ENCODE data around the gene PARP1. TPM values are rescaled to one million over a fixed set of nuclear protein-coding genes. Genes with fewer than 3 reads are reported as not detected.

Gene PARP1
- total RNA-seq, 2 experiments from 2014 or later, result 532 to 594 TPM

DNA sequence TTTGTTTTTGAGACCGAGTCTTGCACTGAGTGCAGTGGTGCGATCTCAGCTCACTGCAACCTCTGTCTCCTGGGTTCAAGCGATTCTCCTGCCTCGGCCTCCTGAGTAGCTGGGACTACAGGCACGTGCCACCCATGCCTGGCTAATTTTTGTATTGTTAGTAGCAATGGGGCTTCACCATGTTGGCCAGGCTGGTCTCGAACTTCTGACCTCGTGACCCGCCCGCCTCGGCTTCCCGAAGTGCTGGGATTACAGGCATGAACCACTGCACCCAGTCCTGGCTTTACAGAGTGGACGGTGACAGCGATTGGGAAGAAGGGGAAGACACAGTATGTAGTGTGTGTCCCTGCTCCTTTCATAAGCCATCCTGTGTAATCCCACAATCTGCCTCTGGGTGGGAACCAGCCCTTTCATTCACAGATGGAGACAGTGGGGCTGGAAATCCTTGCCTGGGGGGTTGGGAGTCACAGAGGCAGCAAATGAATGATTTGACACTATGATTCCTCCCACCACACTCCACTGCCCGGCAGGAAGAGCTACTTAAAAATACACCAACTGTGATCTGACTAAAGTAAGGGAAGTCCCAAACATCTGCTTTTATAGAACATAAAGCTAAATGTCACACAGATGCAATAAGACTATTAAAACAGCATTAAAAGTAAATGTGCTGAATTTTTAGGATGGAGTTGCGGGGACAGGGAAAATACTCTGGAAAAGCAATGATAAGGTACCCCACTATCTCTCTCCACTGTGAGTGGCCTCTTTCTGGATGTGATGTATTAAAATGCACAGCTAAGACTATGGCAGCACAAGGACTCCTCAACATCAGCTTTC lies 4.5 kb downstream of the PARP1 start:
- H3K4me3 ChIP-seq (ENCODE audit: low read depth, low read length, poor library complexity, severe bottlenecking), result peak overlapping the region; percentile 91
- H3K9me3 ChIP-seq (ENCODE audit: low read length), result no peaks in the 10 kb centered on the region
- peak; percentile 59 for DNase-seq (ENCODE audit: low spot score)
- POLR2A ChIA-PET, result interaction anchor here (1.0 to 7.4 kb wide), 4 partner anchors 17 to 100 kb away, joined by 3 to 55 read pairs (median 10); no protein-coding TSS in a partner anchor
- no peak for TF ChIP-seq EZH2phosphoT487 (IDR thresholded peaks at IDR 0.05; ENCODE audit: borderline replicate concordance, low read depth, low read length)
- TF ChIP-seq, protein P1, sequence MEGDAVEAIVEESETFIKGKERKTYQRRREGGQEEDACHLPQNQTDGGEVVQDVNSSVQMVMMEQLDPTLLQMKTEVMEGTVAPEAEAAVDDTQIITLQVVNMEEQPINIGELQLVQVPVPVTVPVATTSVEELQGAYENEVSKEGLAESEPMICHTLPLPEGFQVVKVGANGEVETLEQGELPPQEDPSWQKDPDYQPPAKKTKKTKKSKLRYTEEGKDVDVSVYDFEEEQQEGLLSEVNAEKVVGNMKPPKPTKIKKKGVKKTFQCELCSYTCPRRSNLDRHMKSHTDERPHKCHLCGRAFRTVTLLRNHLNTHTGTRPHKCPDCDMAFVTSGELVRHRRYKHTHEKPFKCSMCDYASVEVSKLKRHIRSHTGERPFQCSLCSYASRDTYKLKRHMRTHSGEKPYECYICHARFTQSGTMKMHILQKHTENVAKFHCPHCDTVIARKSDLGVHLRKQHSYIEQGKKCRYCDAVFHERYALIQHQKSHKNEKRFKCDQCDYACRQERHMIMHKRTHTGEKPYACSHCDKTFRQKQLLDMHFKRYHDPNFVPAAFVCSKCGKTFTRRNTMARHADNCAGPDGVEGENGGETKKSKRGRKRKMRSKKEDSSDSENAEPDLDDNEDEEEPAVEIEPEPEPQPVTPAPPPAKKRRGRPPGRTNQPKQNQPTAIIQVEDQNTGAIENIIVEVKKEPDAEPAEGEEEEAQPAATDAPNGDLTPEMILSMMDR (conservative IDR thresholded peaks at IDR 0.05; ENCODE audit: low read length), result peak; percentile 62
- peaks cover 94% of the 10 kb centered on the region for H3K79me2 ChIP-seq (ENCODE audit: insufficient read depth, low read depth, low read length)
- peaks cover 45% of the 10 kb centered on the region for H4K20me1 ChIP-seq (ENCODE audit: insufficient read depth, low read length)
- peak overlapping the region; percentile 98 for H3K4me2 ChIP-seq (ENCODE audit: low read length)
- H3K9me2 ChIP-seq (ENCODE audit: insufficient read depth, low read length), result no peaks in the 10 kb centered on the region
- no TSS peak for BruUV-seq (replicated peaks)
- CTCF ChIA-PET (ENCODE audit: unreplicated experiment), result interaction anchor here (0.5 to 1.3 kb wide), 4 partner anchors 25 to 203 kb away, joined by 3 to 4 read pairs (median 3); no protein-coding TSS in a partner anchor
- peaks cover 46% of the 10 kb centered on the region for H3K4me1 ChIP-seq (ENCODE audit: insufficient read depth, low read length, poor library complexity, severe bottlenecking)
- peaks cover 87% of the 10 kb centered on the region for H3K36me3 ChIP-seq (ENCODE audit: insufficient read depth, low read length)
- H2AFZ ChIP-seq (ENCODE audit: low read length), result no peak overlapping the region
- intact Hi-C loops (cut with micrococcal nuclease; ENCODE audit: unreplicated experiment), result no loop called here
- peak overlapping the region; percentile 91 for H3K27ac ChIP-seq (ENCODE audit: low read depth, low read length, poor library complexity, severe bottlenecking)

DNA sequence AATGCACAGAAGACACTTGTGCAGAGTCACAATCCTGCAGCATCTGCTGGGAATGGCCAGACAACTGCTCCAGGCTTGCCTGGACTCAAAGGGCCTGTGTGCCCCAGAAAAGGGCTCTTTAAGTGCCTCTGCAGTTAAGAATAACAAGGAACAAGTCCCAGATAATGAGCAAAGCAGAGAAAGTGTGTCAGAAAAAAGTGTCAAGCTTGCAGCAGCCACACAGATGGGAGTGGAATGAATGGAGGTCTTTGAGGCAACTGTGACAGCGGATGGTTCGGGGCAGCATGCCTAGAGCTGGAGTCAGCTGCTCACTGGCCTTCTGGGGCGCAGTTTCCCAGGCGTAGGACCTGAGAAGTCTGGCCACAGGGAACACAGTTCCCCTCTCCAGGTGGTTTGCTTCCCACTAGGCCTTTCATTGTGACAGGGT lies 5.1 kb downstream of the PARP1 start:
- Histone ChIP-seq H3K79me2 (ENCODE audit: insufficient read depth, low read depth, low read length) (peaks cover 100% of the 10 kb centered on the region), H3K36me3 (ENCODE audit: insufficient read depth, low read length) (peaks cover 93% of the 10 kb centered on the region), H3K27ac (ENCODE audit: low read depth, low read length, poor library complexity, severe bottlenecking) (peak overlapping the region; percentile 91), H3K4me2 (ENCODE audit: low read length) (peak overlapping the region; percentile 98), H4K20me1 (ENCODE audit: insufficient read depth, low read length) (peaks cover 45% of the 10 kb centered on the region), H3K4me1 (ENCODE audit: insufficient read depth, low read length, poor library complexity, severe bottlenecking) (peaks cover 43% of the 10 kb centered on the region), H2AFZ (ENCODE audit: low read length) (no peak overlapping the region), H3K4me3 (ENCODE audit: low read depth, low read length, poor library complexity, severe bottlenecking) (peak overlapping the region; percentile 91), H3K9me2 (ENCODE audit: insufficient read depth, low read length) (no peaks in the 10 kb centered on the region), H3K9me3 (ENCODE audit: low read length) (no peaks in the 10 kb centered on the region)
- ChIA-PET CTCF (ENCODE audit: unreplicated experiment) (interaction anchor here (0.5 to 1.3 kb wide), 2 partner anchors 40 to 42 kb away, joined by 3 to 4 read pairs; no protein-coding TSS in a partner anchor), POLR2A (interaction anchor here (0.6 to 7.4 kb wide), 5 partner anchors 11 to 941 kb away, joined by 3 to 55 read pairs (median 3); no protein-coding TSS in a partner anchor)
- no TSS peak for BruUV-seq (replicated peaks)
- TF ChIP-seq EZH2phosphoT487 (IDR thresholded peaks at IDR 0.05; ENCODE audit: borderline replicate concordance, low read depth, low read length), result no peak
- TF ChIP-seq, protein P1 (conservative IDR thresholded peaks at IDR 0.05; ENCODE audit: low read length), result no peak
- no peak for DNase-seq (ENCODE audit: low spot score)
- intact Hi-C loops (cut with micrococcal nuclease; ENCODE audit: unreplicated experiment), result no loop called here
